22Rv1 (cell line): ENCODE results near the gene ZNF366.

Source experiments
- ZFX ChIP-seq: fragments of 450-650 bp; IDR thresholded peaks from 2 replicates; pipeline ENCODE4 v1.6.1; 2017; ENCODE audit warnings: antibody characterized with exemption, borderline replicate concordance
- TF ChIP-seq, protein P1 (sequence below): fragments of 450-650 bp; IDR thresholded peaks from 2 replicates; pipeline ENCODE4 v1.5.1; 2017; ENCODE audit warnings: mild to moderate bottlenecking

DNA sequence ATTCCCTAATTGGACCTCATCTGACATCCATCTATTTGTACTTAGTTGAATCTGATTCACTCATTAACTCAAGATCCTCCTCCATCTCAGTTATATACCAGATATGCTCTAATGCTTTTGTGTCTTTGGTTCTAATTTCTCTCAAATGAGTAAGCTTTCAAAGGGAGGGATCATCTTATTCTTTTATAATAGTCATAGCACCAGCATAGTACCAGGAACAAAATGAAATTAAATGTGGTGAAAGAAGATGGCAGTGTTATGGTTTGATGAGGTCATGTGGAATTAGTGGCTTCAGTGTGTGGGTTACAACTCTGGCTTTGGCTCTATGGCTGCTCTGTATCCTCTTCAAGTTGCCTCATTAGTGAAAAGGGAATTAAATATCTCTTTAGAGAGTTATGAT, 32.5 kb upstream of the ZNF366 start:
- TF ChIP-seq, protein P1, sequence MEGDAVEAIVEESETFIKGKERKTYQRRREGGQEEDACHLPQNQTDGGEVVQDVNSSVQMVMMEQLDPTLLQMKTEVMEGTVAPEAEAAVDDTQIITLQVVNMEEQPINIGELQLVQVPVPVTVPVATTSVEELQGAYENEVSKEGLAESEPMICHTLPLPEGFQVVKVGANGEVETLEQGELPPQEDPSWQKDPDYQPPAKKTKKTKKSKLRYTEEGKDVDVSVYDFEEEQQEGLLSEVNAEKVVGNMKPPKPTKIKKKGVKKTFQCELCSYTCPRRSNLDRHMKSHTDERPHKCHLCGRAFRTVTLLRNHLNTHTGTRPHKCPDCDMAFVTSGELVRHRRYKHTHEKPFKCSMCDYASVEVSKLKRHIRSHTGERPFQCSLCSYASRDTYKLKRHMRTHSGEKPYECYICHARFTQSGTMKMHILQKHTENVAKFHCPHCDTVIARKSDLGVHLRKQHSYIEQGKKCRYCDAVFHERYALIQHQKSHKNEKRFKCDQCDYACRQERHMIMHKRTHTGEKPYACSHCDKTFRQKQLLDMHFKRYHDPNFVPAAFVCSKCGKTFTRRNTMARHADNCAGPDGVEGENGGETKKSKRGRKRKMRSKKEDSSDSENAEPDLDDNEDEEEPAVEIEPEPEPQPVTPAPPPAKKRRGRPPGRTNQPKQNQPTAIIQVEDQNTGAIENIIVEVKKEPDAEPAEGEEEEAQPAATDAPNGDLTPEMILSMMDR = no peak
- TF ChIP-seq ZFX = no peak
